ENCODE measurements around the gene COL9A3.

Gene COL9A3

DNA sequence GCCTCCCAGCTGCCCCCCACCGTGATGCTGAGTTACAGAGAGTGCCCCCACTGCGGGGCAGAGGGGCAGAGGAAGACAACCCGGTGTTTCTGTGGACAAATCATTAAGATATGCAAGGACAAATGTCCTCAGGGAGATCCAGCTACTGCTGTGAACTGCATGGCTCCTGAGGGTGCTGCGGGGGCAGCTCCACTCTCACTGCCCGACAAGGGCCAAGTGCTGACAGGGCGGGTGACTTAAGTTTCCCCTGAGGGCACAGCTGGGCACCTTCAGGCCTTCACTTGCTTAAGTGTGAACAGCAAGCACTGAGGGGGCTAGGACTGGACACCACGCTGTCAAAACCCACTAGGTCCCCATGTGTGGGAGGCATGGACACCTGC, 71.0 kb downstream of the COL9A3 start:
- no peaks in the 10 kb centered on the region for H3K4me1 ChIP-seq (ENCODE audit: control insufficient read depth in 1 of 2, insufficient read depth in 1 of 2, low read depth in 1 of 2, low read length in 1 of 2)
- peaks cover 85% of the 10 kb centered on the region for H3K36me3 ChIP-seq
- no peak for TF ChIP-seq CTCF (IDR thresholded peaks at IDR 0.05)
- H3K27me3 ChIP-seq = no peaks in the 10 kb centered on the region
- H3K9me3 ChIP-seq = no peaks in the 10 kb centered on the region
- no peak overlapping the region for H3K27ac ChIP-seq
- no peak overlapping the region for H3K4me3 ChIP-seq (ENCODE audit: low read depth in 1 of 2, low read length in 1 of 2)

DNA sequence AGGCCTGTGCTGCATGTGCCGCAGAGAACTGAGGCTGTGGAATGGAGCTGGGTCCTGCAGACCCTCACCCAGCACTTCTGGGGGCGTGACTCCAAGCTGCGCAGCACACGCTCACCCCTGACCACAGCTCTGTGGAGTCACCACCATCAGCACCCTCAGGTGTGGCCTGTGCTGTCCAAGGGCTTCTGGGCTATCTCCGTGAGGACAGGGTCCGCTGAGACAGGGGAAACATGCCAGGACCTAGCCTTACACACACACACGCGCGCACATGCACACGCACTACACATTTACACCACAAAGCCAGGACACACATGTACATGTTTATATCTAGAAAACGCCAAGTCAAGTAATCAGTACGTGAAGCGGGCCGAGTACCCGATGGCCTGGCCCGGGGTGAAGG, 71.6 kb downstream of the COL9A3 start:
- no peak overlapping the region for H3K4me3 ChIP-seq (ENCODE audit: low read depth in 1 of 2, low read length in 1 of 2)
- H3K9me3 ChIP-seq = no peaks in the 10 kb centered on the region
- TF ChIP-seq CTCF (IDR thresholded peaks at IDR 0.05) = no peak
- no peaks in the 10 kb centered on the region for H3K4me1 ChIP-seq (ENCODE audit: control insufficient read depth in 1 of 2, insufficient read depth in 1 of 2, low read depth in 1 of 2, low read length in 1 of 2)
- no peaks in the 10 kb centered on the region for H3K27me3 ChIP-seq
- H3K36me3 ChIP-seq = peaks cover 91% of the 10 kb centered on the region
- no peak overlapping the region for H3K27ac ChIP-seq

DNA sequence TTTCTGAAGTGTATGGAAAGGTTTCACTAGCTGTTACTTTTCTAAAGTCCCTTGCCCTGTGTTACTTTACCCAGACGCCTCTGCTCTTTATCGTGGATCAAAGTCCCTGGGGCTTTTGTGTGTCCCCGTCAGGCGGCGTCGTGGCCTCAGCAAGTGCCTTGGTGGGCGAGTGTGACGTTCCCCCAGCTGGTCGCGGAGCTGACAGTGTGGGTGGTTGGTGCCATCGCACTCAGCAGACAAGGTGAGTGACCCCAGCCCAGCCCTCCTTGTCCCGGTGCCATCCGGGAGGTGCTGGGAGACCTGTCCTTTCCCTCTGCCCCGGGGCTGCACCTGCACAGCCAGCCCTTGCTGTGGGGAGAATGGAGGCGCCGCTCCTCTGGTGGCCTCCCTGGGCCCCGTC, 72.1 kb downstream of the COL9A3 start:
- no peak for TF ChIP-seq CTCF (IDR thresholded peaks at IDR 0.05)
- H3K27me3 ChIP-seq = no peaks in the 10 kb centered on the region
- H3K27ac ChIP-seq = no peak overlapping the region
- H3K4me3 ChIP-seq (ENCODE audit: low read depth in 1 of 2, low read length in 1 of 2) = no peak overlapping the region
- no peaks in the 10 kb centered on the region for H3K9me3 ChIP-seq
- H3K36me3 ChIP-seq = peaks cover 96% of the 10 kb centered on the region
- no peaks in the 10 kb centered on the region for H3K4me1 ChIP-seq (ENCODE audit: control insufficient read depth in 1 of 2, insufficient read depth in 1 of 2, low read depth in 1 of 2, low read length in 1 of 2)

- no peak overlapping the region for H3K27ac ChIP-seq
- H3K4me3 ChIP-seq (ENCODE audit: low read depth in 1 of 2, low read length in 1 of 2) = no peak overlapping the region
- no peaks in the 10 kb centered on the region for H3K9me3 ChIP-seq
- peaks cover 100% of the 10 kb centered on the region for H3K36me3 ChIP-seq
- TF ChIP-seq CTCF (IDR thresholded peaks at IDR 0.05) = no peak
- H3K4me1 ChIP-seq (ENCODE audit: control insufficient read depth in 1 of 2, insufficient read depth in 1 of 2, low read depth in 1 of 2, low read length in 1 of 2) = no peaks in the 10 kb centered on the region
- no peaks in the 10 kb centered on the region for H3K27me3 ChIP-seq
Observed at GRCh38 chr20:62889411-62889810, 72.6 kb downstream of the COL9A3 start.

GRCh38 chr20:62889871-62890270, 73.0 kb downstream of the COL9A3 start:
- TF ChIP-seq CTCF (IDR thresholded peaks at IDR 0.05) = no peak
- no peaks in the 10 kb centered on the region for H3K4me1 ChIP-seq (ENCODE audit: control insufficient read depth in 1 of 2, insufficient read depth in 1 of 2, low read depth in 1 of 2, low read length in 1 of 2)
- peaks cover 100% of the 10 kb centered on the region for H3K36me3 ChIP-seq
- H3K27ac ChIP-seq = no peak overlapping the region
- H3K4me3 ChIP-seq (ENCODE audit: low read depth in 1 of 2, low read length in 1 of 2) = no peak overlapping the region
- H3K9me3 ChIP-seq = no peaks in the 10 kb centered on the region
- H3K27me3 ChIP-seq = no peaks in the 10 kb centered on the region

- no peaks in the 10 kb centered on the region for H3K9me3 ChIP-seq
- H3K27me3 ChIP-seq = no peaks in the 10 kb centered on the region
- H3K36me3 ChIP-seq = peaks cover 100% of the 10 kb centered on the region
- no peak for TF ChIP-seq CTCF (IDR thresholded peaks at IDR 0.05)
- H3K4me3 ChIP-seq (ENCODE audit: low read depth in 1 of 2, low read length in 1 of 2) = no peak overlapping the region
- no peaks in the 10 kb centered on the region for H3K4me1 ChIP-seq (ENCODE audit: control insufficient read depth in 1 of 2, insufficient read depth in 1 of 2, low read depth in 1 of 2, low read length in 1 of 2)
- H3K27ac ChIP-seq = no peak overlapping the region
Observed at GRCh38 chr20:62890444-62890843, 73.6 kb downstream of the COL9A3 start.

Data from neutrophil (primary cell).